ENCODE results near the gene PTEN.

PTEN gene

GRCh38 chr10:87987206-87987605, 123.8 kb downstream of the PTEN start:
- Mint-ChIP-seq H3K36me3 (ENCODE audit: low read depth) (no peaks in the 10 kb centered on the region), H3K27me3 (ENCODE audit: low read depth, poor library complexity) (no peaks in the 10 kb centered on the region), H3K9me3 (peaks cover 3% of the 10 kb centered on the region), H3K27ac (no peak overlapping the region), H3K4me1 (no peaks in the 10 kb centered on the region), H3K4me3 (no peak overlapping the region)
- no peak for DNase-seq
- no peak for TF ChIP-seq CTCF (IDR thresholded peaks at IDR 0.05)

GRCh38 chr10:87991946-87992345, 128.5 kb downstream of the PTEN start:
- no peak for TF ChIP-seq CTCF (IDR thresholded peaks at IDR 0.05)
- no peak for DNase-seq
- no peaks in the 10 kb centered on the region for H3K36me3 Mint-ChIP-seq (ENCODE audit: low read depth)

GRCh38 chr10:88004451-88004850, 141.0 kb downstream of the PTEN start:
- Mint-ChIP-seq H3K9me3 (peaks cover 8% of the 10 kb centered on the region), H3K27me3 (ENCODE audit: low read depth, poor library complexity) (no peaks in the 10 kb centered on the region), H3K27ac (no peak overlapping the region), H3K36me3 (ENCODE audit: low read depth) (no peaks in the 10 kb centered on the region), H3K4me1 (no peaks in the 10 kb centered on the region), H3K4me3 (no peak overlapping the region)
- no peak for TF ChIP-seq CTCF (IDR thresholded peaks at IDR 0.05)
- DNase-seq: no peak

More at GRCh38 chr10:87991946-87992345, 128.5 kb downstream of the PTEN start:
- H3K27ac Mint-ChIP-seq: no peak overlapping the region
- H3K27me3 Mint-ChIP-seq (ENCODE audit: low read depth, poor library complexity): no peaks in the 10 kb centered on the region
- H3K4me1 Mint-ChIP-seq: no peaks in the 10 kb centered on the region
- no peak overlapping the region for H3K4me3 Mint-ChIP-seq
- H3K9me3 Mint-ChIP-seq: no peaks in the 10 kb centered on the region

- no peak overlapping the region for H3K4me3 Mint-ChIP-seq
- DNase-seq: no peak
- TF ChIP-seq CTCF (IDR thresholded peaks at IDR 0.05): no peak
- no peaks in the 10 kb centered on the region for H3K27me3 Mint-ChIP-seq (ENCODE audit: low read depth, poor library complexity)
- peaks cover 5% of the 10 kb centered on the region for H3K9me3 Mint-ChIP-seq
- no peaks in the 10 kb centered on the region for H3K4me1 Mint-ChIP-seq
- H3K36me3 Mint-ChIP-seq (ENCODE audit: low read depth): no peaks in the 10 kb centered on the region
- no peak overlapping the region for H3K27ac Mint-ChIP-seq
Observed at GRCh38 chr10:88006261-88006660, 142.8 kb downstream of the PTEN start.

- no peaks in the 10 kb centered on the region for H3K36me3 Mint-ChIP-seq (ENCODE audit: low read depth)
- no peak for TF ChIP-seq CTCF (IDR thresholded peaks at IDR 0.05)
- no peaks in the 10 kb centered on the region for H3K27me3 Mint-ChIP-seq (ENCODE audit: low read depth, poor library complexity)
- H3K9me3 Mint-ChIP-seq: peaks cover 9% of the 10 kb centered on the region
- H3K4me1 Mint-ChIP-seq: no peaks in the 10 kb centered on the region
- DNase-seq: no peak
- no peak overlapping the region for H3K4me3 Mint-ChIP-seq
- no peak overlapping the region for H3K27ac Mint-ChIP-seq
Observed at GRCh38 chr10:88008866-88009470, 145.5 kb downstream of the PTEN start.

- TF ChIP-seq CTCF (IDR thresholded peaks at IDR 0.05): no peak
Observed at GRCh38 chr10:88012641-88013040, 149.2 kb downstream of the PTEN start.

More at GRCh38 chr10:88012641-88013040, 149.2 kb downstream of the PTEN start:
- peaks cover 9% of the 10 kb centered on the region for H3K9me3 Mint-ChIP-seq
- no peaks in the 10 kb centered on the region for H3K4me1 Mint-ChIP-seq
- no peak overlapping the region for H3K4me3 Mint-ChIP-seq
- no peak overlapping the region for H3K27ac Mint-ChIP-seq
- no peaks in the 10 kb centered on the region for H3K27me3 Mint-ChIP-seq (ENCODE audit: low read depth, poor library complexity)
- H3K36me3 Mint-ChIP-seq (ENCODE audit: low read depth): no peaks in the 10 kb centered on the region
- DNase-seq: no peak

All from nephron progenitor cell (in vitro differentiated cells).